Measurements from ENCODE around the gene TRIO.

The TRIO gene

GRCh38 chr5:14171046-14171445 is 27.9 kb downstream of the TRIO start:
- DNase-seq: no peak

- no peak for DNase-seq
These were observed 28.5 kb downstream of the TRIO start for GRCh38 chr5:14171621-14172020.

GRCh38 chr5:14172149-14172795 is 29.1 kb downstream of the TRIO start:
- no peak for DNase-seq

- DNase-seq: no peak
These were observed 30.5 kb downstream of the TRIO start for GRCh38 chr5:14173377-14174229.

GRCh38 chr5:14174230-14174636 is 31.1 kb downstream of the TRIO start:
- DNase-seq: no peak

- no peak for DNase-seq
These were observed 32.2 kb downstream of the TRIO start for GRCh38 chr5:14175381-14175780.

GRCh38 chr5:14176888-14177287 is 33.7 kb downstream of the TRIO start:
- DNase-seq: no peak

- DNase-seq: no peak
These were observed 34.5 kb downstream of the TRIO start for GRCh38 chr5:14177634-14178033.

GRCh38 chr5:14178091-14178490 is 34.9 kb downstream of the TRIO start:
- DNase-seq: no peak

GRCh38 chr5:14178671-14179211 is 35.6 kb downstream of the TRIO start:
- DNase-seq: no peak

- DNase-seq: no peak
These were observed 36.3 kb downstream of the TRIO start for GRCh38 chr5:14179446-14179845.

- DNase-seq: no peak
These were observed 37.3 kb downstream of the TRIO start for GRCh38 chr5:14180437-14180836.

GRCh38 chr5:14181299-14181968 is 38.3 kb downstream of the TRIO start:
- no peak for DNase-seq

- no peak for DNase-seq
These were observed 39.6 kb downstream of the TRIO start for GRCh38 chr5:14182761-14183160.

GRCh38 chr5:14183187-14183939 is 40.2 kb downstream of the TRIO start:
- no peak for DNase-seq

GRCh38 chr5:14184082-14184481 is 40.9 kb downstream of the TRIO start:
- no peak for DNase-seq

- no peak for DNase-seq
These were observed 41.6 kb downstream of the TRIO start for GRCh38 chr5:14184725-14185124.

- no peak for DNase-seq
These were observed 42.4 kb downstream of the TRIO start for GRCh38 chr5:14185326-14186058.

- DNase-seq: no peak
These were observed 43.1 kb downstream of the TRIO start for GRCh38 chr5:14186059-14186830.

- no peak for DNase-seq
These were observed 44.0 kb downstream of the TRIO start for GRCh38 chr5:14187157-14187556.

- no peak for DNase-seq
These were observed 44.5 kb downstream of the TRIO start for GRCh38 chr5:14187660-14188059.
